NT2/D1 (cell line): ENCODE results near the gene CD22.

Experiments
- SUZ12 ChIP-seq: IDR thresholded peaks from 2 replicates; pipeline ENCODE4 v1.6.1; 2011; ENCODE audit not compliant: insufficient read length, insufficient read depth; ENCODE audit errors: extremely low read depth
- YY1 ChIP-seq: IDR thresholded peaks from 2 replicates; pipeline ENCODE4 v1.6.1; 2011; ENCODE audit not compliant: insufficient read length, insufficient read depth

DNA sequence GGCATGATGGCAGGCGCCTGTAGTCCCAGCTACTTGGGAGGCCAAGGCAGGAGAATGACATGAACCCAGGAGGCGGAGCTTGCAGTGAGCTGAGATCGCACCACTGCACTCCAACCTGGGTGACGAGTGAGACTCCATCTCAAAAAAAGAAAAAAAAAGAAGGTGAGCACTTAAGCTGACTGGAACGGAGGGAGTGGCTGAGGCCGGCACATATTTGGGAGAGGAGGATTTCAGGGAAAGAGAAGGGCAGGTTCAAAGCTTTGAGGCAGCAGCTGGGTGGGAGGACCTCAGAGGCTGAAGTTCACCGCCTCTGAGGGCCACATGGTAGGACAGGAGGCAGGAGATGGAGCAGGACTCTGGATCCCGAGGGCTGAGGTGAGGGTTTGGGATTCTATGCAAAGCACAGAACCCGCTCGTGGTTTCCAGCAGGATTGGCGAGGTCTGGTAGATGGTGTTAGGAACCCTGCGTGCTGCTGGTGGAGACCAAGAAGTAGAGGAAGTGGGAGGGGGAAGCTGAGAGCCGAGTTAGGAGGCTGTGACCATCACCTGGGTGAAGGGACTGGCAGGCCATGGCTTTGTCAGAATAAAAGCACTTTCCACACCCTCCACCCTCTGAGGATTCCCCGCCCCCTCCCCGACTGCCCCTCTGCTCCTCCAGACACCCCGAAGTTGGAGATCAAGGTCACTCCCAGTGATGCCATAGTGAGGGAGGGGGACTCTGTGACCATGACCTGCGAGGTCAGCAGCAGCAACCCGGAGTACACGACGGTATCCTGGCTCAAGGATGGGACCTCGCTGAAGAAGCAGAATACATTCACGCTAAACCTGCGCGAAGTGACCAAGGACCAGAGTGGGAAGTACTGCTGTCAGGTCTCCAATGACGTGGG, 8.4 kb downstream of the CD22 start:
- TF ChIP-seq YY1: no peak
- TF ChIP-seq SUZ12: no peak
